H9 (cell line): ENCODE measurements around the gene LAMA5. TPM values are rescaled to one million over a fixed set of nuclear protein-coding genes. Genes with fewer than 3 reads are reported as not detected.

ENCODE experiments used
- DNase-seq: peaks from one replicate; pipeline ENCODE4 v3.0.0-alpha.2; 2017
- H2AFZ ChIP-seq: one replicate; pipeline ENCODE4 v1.6.1; 2013; ENCODE audit warnings: mild to moderate bottlenecking, low read length, control low read depth, moderate library complexity
- H2AK5ac ChIP-seq: 2 replicates; pipeline ENCODE4 v1.6.1; 2013; ENCODE audit warnings: low read length, control low read depth, mixed read lengths; ENCODE audit not compliant: insufficient read length
- H2BK120ac ChIP-seq: one replicate; pipeline ENCODE4 v1.6.1; 2013; ENCODE audit warnings: low read depth, mild to moderate bottlenecking, low read length, control low read depth, inconsistent platforms; ENCODE audit not compliant: poor library complexity, severe bottlenecking
- H2BK12ac ChIP-seq: 2 replicates; pipeline ENCODE4 v1.6.1; 2013; ENCODE audit warnings: low read length, control low read depth, mixed read lengths, low read depth; ENCODE audit not compliant: insufficient read length
- H2BK15ac ChIP-seq: 2 replicates; pipeline ENCODE4 v1.6.1; 2013; ENCODE audit warnings: low read depth, low read length, control low read depth
- H2BK20ac ChIP-seq: one replicate; pipeline ENCODE4 v1.6.1; 2013; ENCODE audit warnings: low read depth, mild to moderate bottlenecking, low read length, control low read depth, inconsistent platforms; ENCODE audit not compliant: poor library complexity, severe bottlenecking
- H2BK5ac ChIP-seq: 2 replicates; pipeline ENCODE4 v1.6.1; 2013; ENCODE audit warnings: low read length, control low read depth, mixed read lengths; ENCODE audit not compliant: insufficient read length
- H3K14ac ChIP-seq: 2 replicates; pipeline ENCODE4 v1.6.1; 2013; ENCODE audit warnings: low read length, control low read depth; ENCODE audit not compliant: insufficient read depth
- H3K18ac ChIP-seq: 2 replicates; pipeline ENCODE4 v1.6.1; 2013; ENCODE audit warnings: low read depth, mild to moderate bottlenecking, mixed read lengths, low read length, control low read depth; ENCODE audit not compliant: insufficient read length
- H3K23ac ChIP-seq: 2 replicates; pipeline ENCODE4 v1.6.1; 2013; ENCODE audit warnings: low read length, control low read depth, mixed read lengths, low read depth; ENCODE audit not compliant: insufficient read length
- H3K23me2 ChIP-seq: 2 replicates; pipeline ENCODE4 v1.6.1; 2013; ENCODE audit warnings: low read depth, mild to moderate bottlenecking, mixed read lengths, low read length, control low read depth; ENCODE audit not compliant: insufficient read length, poor library complexity, severe bottlenecking
- H3K27ac ChIP-seq: 2 replicates; pipeline ENCODE4 v1.5.1; 2013; ENCODE audit warnings: low read length, control low read depth, mixed read lengths, low read depth; ENCODE audit not compliant: insufficient read length
- H3K27me3 ChIP-seq: 2 replicates; pipeline ENCODE4 v1.6.1; 2013; ENCODE audit warnings: low read length, control low read depth, inconsistent platforms; ENCODE audit not compliant: insufficient read depth
- H3K4ac ChIP-seq: 2 replicates; pipeline ENCODE4 v1.6.1; 2013; ENCODE audit warnings: low read depth, mild to moderate bottlenecking, control low read depth, inconsistent platforms, low read length, moderate library complexity
- H3K4me1 ChIP-seq: 2 replicates; pipeline ENCODE4 v1.6.1; 2013; ENCODE audit warnings: low read length, control low read depth, inconsistent platforms; ENCODE audit not compliant: insufficient read depth
- H3K4me2 ChIP-seq: 2 replicates; pipeline ENCODE4 v1.6.1; 2013; ENCODE audit warnings: low read length, control low read depth, mixed read lengths; ENCODE audit not compliant: insufficient read length, insufficient read depth
- H3K56ac ChIP-seq: 2 replicates; pipeline ENCODE4 v1.6.1; 2013; ENCODE audit warnings: low read depth, mild to moderate bottlenecking, mixed read lengths, low read length, control low read depth; ENCODE audit not compliant: insufficient read length
- H3K79me1 ChIP-seq: 2 replicates; pipeline ENCODE4 v1.6.1; 2013; ENCODE audit warnings: low read depth, mild to moderate bottlenecking, moderate library complexity, low read length, control low read depth, inconsistent platforms; ENCODE audit not compliant: insufficient read depth, poor library complexity, severe bottlenecking
- H3K79me2 ChIP-seq: 2 replicates; pipeline ENCODE4 v1.6.1; 2013; ENCODE audit warnings: low read length, control low read depth, inconsistent platforms; ENCODE audit not compliant: insufficient read depth
- H3K9ac ChIP-seq: 2 replicates; pipeline ENCODE4 v1.6.1; 2013; ENCODE audit warnings: low read length, control low read depth, mixed read lengths; ENCODE audit not compliant: insufficient read length; ENCODE audit errors: extremely low read depth
- H3K9me3 ChIP-seq: one replicate; pipeline ENCODE4 v1.6.1; 2013; ENCODE audit warnings: low read depth, low read length, inconsistent platforms; ENCODE audit not compliant: control insufficient read depth
- H3T11ph ChIP-seq: one replicate; pipeline ENCODE4 v1.6.1; 2013; ENCODE audit warnings: mild to moderate bottlenecking, low read length, control low read depth, inconsistent platforms
- H4K20me1 ChIP-seq: one replicate; pipeline ENCODE4 v1.6.1; 2013; ENCODE audit not compliant: control insufficient read depth, insufficient read length, insufficient read depth
- H4K5ac ChIP-seq: 2 replicates; pipeline ENCODE4 v1.6.1; 2013; ENCODE audit warnings: low read depth, mild to moderate bottlenecking, mixed read lengths, low read length, control low read depth; ENCODE audit not compliant: insufficient read length
- H4K8ac ChIP-seq: replicated peaks from 2 replicates; pipeline ENCODE4 v1.6.1; 2013; ENCODE audit warnings: low read length, control low read depth, mixed read lengths, low read depth; ENCODE audit not compliant: insufficient read length
- H4K91ac ChIP-seq: 2 replicates; pipeline ENCODE4 v1.6.1; 2013; ENCODE audit warnings: low read depth, mild to moderate bottlenecking, moderate library complexity, mixed read lengths, low read length, control low read depth; ENCODE audit not compliant: insufficient read length
- H3K27ac Mint-ChIP-seq, 3 experiments: 2 replicates in 2 of 3; 3 replicates in 1 of 3; pipeline ENCODE4 v1.8.0; 2020 to 2021; ENCODE audit warnings: mixed read lengths in 3 of 3, mild to moderate bottlenecking in 1 of 3, moderate library complexity in 1 of 3
- H3K27me3 Mint-ChIP-seq: 2 replicates; pipeline ENCODE4 v1.8.0; 2021; ENCODE audit warnings: low read depth, mild to moderate bottlenecking, moderate library complexity, mixed read lengths
- H3K36me3 Mint-ChIP-seq, 3 experiments: 2 replicates in 2 of 3; 3 replicates in 1 of 3; pipeline ENCODE4 v1.8.0; 2020 to 2021; ENCODE audit warnings: low read depth in 3 of 3, mixed read lengths in 3 of 3; ENCODE audit not compliant: insufficient read depth in 1 of 3
- H3K4me1 Mint-ChIP-seq, 2 experiments: 2 replicates each; pipeline ENCODE4 v1.8.0; 2020; ENCODE audit warnings: mixed read lengths in 2 of 2
- H3K4me3 Mint-ChIP-seq, 2 experiments: 2 replicates in 1 of 2; 3 replicates in 1 of 2; pipeline ENCODE4 v1.8.0; 2020 to 2021; ENCODE audit warnings: mild to moderate bottlenecking in 2 of 2, mixed read lengths in 2 of 2, moderate library complexity in 1 of 2
- H3K9me3 Mint-ChIP-seq, 2 experiments: 2 replicates in 1 of 2; 3 replicates in 1 of 2; pipeline ENCODE4 v1.8.0; 2020; ENCODE audit warnings: mild to moderate bottlenecking in 2 of 2, mixed read lengths in 2 of 2, moderate library complexity in 1 of 2
- CTCF ChIP-seq: fragments of 200-600 bp; sonication (generic); conservative IDR thresholded peaks from 3 replicates; pipeline ENCODE4 v1.8.0; 2021; ENCODE audit warnings: antibody characterized with exemption, mild to moderate bottlenecking
- WGBS: extraction: QIAGEN DNeasy Blood & Tissue Kit; methylation state at CpG from one replicate; pipeline ENCODE4 v1.1.7; 2013; ENCODE audit warnings: missing lambda C conversion rate, low lambda C conversion rate, mixed read lengths; ENCODE audit not compliant: insufficient read length; ENCODE audit errors: extremely low coverage; 5-methylcytosine and 5-hydroxymethylcytosine counted together
- total RNA-seq: library from RNA; stranded (reverse); gene quantifications from 2 replicates; pipeline ENCODE4 v1.2.1, GENCODE V29; 2021

The LAMA5 gene
- total RNA-seq, 1 experiment from 2014 or later: 200 TPM

GRCh38 chr20:62301773-62302340 lies 65.3 kb downstream of the LAMA5 start:
- no peak overlapping the region for H3K14ac ChIP-seq
- no peak overlapping the region for H3K56ac ChIP-seq
- no peak overlapping the region for H2BK20ac ChIP-seq
- H4K5ac ChIP-seq: no peak overlapping the region
- H3K23ac ChIP-seq: no peak overlapping the region
- H3K9ac ChIP-seq: no peak overlapping the region
- DNase-seq: peak; percentile 95
- no peak overlapping the region for H3K4ac ChIP-seq
- no peaks in the 10 kb centered on the region for H3K9me3 ChIP-seq
- no peak overlapping the region for H3K18ac ChIP-seq
- no peaks in the 10 kb centered on the region for H4K20me1 ChIP-seq
- no peak overlapping the region for H2BK12ac ChIP-seq
- H3K79me1 ChIP-seq: no peaks in the 10 kb centered on the region
- peak; percentile 87 for TF ChIP-seq CTCF
- no peak overlapping the region for H2AFZ ChIP-seq
- no peak overlapping the region for H3T11ph ChIP-seq
- no peak overlapping the region for H2BK5ac ChIP-seq
- H3K9me3 Mint-ChIP-seq: no peaks in the 10 kb centered on the region
- peaks cover 7% of the 10 kb centered on the region for H3K23me2 ChIP-seq
- no peak overlapping the region for H2BK120ac ChIP-seq
- H3K79me2 ChIP-seq: peaks cover 18% of the 10 kb centered on the region; the same call in 1 of the 2 replicates
- no peak overlapping the region for H4K91ac ChIP-seq
- peak overlapping the region; percentile 28 for H3K4me2 ChIP-seq
- no peaks in the 10 kb centered on the region for H3K27me3 Mint-ChIP-seq
- WGBS: no CpG with 5 or more reads among the region's 24 CpGs
- H3K27me3 ChIP-seq: no peaks in the 10 kb centered on the region
- peak overlapping the region; percentile 76 to 85 for H3K4me3 Mint-ChIP-seq
- H3K27ac ChIP-seq: no peak overlapping the region
- no peak overlapping the region for H2AK5ac ChIP-seq
- peaks cover 14 to 22% of the 10 kb centered on the region in 2 experiments for H3K4me1 Mint-ChIP-seq
- H2BK15ac ChIP-seq: no peak overlapping the region
- H3K27ac Mint-ChIP-seq: peak overlapping the region; percentile 73 to 92 (median 91); a peak in 6 of 7 replicates
- H4K8ac ChIP-seq: no peak overlapping the region
- H3K36me3 Mint-ChIP-seq: peaks cover 18 to 35% (median 31%) of the 10 kb centered on the region in 3 experiments
- H3K4me1 ChIP-seq: no peaks in the 10 kb centered on the region; the same call in 1 of the 2 replicates
